Stimulated activated CD8-positive, alpha-beta memory T cell treated with anti-CD3 and anti-CD28 coated beads, Interleukin-7, amount 100 ng/mL, for 4 hours (primary cell): Measurements from ENCODE around the gene RDX.

Experiments
- DNase-seq, 2 donors: peaks; one replicate each; pipeline ENCODE4 v3.0.0-alpha.2; 2020; ENCODE audit warnings: low read depth in 2 of 2

Gene RDX

GRCh38 chr11:110172468-110173065, 123.8 kb downstream of the RDX start:
- no peak for DNase-seq

DNA sequence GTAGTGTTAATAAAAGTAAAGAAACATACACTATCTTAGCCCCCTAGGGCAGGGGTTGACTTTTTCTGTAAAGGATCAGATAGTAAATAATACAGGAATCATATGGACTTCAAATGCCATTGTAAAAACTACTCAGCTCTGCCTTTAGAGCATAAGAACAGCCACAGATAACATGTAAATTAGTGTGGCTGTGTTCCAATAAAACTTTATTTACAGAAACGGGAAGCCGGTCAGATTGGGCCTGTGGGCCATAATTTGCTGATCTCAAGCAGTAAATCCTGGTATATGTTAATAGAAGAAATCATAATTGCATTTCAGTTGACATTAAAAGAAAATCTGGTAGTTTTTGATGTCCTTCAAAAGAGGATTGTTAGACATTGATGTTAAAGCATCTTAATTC, 126.7 kb downstream of the RDX start:
- no peak for DNase-seq

DNA sequence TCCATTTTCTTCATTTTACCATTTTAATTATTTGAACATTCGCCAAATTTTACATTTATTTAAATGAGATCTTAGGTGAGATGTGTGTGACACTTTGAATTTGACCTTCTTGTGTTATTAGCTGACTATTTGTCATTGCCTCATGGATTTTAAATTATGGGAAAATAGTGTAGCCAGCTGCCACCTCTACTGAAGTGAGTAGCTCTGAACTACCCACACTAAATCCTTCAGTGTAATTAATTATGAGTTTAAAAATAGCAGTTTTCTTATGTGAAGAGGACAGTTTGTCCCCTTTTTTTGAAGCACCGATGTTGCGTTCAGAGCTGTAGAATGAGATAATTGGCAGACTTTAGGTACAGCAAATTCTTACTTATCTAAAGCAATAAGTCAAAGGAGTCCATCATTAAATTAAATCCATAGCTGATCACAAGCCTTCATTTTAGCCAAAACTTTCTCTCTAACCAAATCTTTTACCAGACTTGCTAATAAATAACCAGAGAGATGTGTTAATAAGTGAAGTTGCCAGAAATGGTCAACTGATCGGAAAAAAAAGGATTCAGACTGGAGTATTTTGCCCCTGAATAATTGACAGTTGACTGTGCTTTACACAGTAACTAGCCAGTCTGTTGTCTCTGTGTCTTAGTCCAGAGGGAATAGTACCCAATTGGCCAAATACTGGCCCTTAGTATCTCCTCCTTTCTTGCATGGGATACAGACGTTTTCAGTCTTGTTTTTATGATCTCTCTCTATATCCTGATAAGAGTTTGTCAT, 128.2 kb downstream of the RDX start:
- no peak for DNase-seq

- DNase-seq = no peak
These were observed 131.1 kb downstream of the RDX start for GRCh38 chr11:110165039-110165925.

- no peak for DNase-seq
These were observed 134.2 kb downstream of the RDX start for GRCh38 chr11:110162216-110162615.

DNA sequence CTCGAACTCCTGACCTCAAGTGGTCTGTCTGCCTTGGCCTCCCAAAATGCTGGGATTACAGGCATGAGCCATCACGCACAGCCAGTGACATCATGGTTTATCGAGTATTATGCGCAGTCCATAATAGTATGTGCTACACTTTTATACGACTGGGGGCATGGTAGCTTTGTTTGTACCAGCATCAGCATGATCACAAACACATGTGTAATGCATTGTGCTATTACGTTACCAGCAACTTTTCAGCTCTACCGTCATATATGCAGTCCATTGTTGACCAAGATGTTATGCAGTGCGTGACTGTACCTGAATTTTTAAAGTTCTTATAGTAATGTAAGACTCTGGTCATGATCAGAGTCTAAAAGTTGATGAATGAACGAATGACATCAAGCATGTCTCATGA, 135.4 kb downstream of the RDX start:
- no peak for DNase-seq

DNA sequence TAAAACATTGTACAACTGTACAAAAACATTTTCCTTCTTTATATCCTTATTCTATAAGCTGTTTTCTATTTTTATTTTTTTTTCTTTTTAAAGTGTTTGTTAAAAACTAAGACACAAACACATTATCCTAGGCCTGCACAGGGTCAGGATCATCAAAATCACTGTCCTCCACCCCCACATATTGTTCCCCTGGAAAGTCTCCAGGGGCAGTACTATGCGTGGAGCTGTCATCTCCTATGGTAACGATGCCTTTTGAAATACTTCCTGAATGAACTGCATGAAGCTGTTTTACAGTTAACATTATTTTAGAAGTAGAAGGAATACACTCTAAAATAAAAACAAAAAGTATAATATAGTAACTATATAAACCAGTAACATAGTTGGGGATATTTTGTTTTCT, 136.0 kb downstream of the RDX start:
- DNase-seq = no peak

GRCh38 chr11:110160016-110160415, 136.4 kb downstream of the RDX start:
- DNase-seq = no peak

DNA sequence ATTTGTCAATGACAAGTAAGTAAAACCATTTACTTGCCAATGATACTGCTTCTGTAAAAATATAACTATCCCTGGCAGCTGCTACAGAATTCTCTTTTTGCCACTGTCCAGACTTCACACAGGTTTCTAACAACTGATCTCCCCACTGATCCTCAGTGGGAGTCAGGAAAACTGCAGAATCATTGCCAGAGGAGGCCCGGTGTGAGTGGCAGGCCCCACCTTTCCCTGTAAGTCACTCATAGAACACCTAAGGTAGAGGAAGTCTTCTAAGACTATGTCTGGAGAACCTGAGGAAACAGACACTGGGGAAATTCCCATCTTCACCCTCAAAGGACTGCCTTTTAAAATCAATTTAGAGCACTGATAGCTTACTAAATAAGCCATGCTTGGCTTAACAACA, 136.9 kb downstream of the RDX start:
- DNase-seq = no peak

GRCh38 chr11:110158317-110159200, 137.9 kb downstream of the RDX start:
- no peak for DNase-seq

- DNase-seq = no peak
These were observed 139.9 kb downstream of the RDX start for GRCh38 chr11:110156503-110156902.

GRCh38 chr11:110153474-110153873, 142.9 kb downstream of the RDX start:
- no peak for DNase-seq

DNA sequence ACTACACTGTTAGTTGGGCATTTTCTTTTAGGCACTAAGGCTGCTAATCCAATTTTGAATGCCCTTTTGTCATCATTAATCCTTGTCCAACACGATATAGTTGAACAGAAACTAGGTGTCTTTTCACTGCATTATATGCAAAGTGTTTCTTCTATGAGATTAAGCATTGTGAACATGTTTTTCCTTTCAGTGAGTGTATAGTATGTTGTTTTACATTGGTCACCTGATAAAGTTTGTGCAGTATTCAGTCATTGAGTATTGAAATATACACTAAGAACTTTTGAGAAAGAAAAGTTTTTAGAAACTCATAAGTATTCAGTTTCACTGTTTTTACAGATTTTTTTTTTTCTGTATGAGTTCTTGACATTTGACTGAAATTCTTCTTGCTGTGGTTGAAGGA, 144.2 kb downstream of the RDX start:
- DNase-seq = no peak

- no peak for DNase-seq
These were observed 147.4 kb downstream of the RDX start for GRCh38 chr11:110148775-110149744.

DNA sequence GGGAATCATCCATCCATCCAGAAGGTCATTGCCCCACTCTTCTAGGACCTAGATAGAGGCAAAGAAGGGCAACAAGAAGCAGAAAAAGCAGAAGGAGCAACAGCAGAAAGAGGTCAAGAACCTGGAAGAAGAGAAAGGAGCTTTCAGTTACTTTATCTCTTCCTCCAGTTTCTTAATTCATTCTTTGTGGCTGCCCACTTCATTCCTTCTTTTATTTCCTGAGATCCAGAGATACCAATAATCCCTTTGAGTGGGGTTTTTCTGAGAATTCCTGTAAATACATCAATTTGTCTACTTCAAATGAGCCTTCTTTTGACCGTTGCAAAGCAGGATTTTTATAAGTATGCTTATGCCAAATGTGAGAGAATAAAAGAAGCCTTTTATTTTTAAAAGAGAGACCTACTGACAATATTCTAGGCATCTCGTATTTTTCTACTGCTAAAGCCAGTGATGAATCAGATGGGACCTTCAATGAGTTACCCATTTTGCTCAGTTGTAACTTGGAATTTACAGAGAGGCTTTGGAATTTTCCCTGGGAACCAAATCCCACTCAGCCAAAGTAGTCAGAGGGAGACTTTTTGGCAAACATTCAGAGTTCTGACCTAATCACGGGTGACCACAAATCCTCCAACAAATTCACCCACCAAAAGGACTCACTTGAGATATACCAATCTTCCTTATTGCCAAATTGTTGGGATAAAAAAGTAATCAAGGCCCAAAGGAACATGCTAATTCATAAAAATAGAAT, 148.3 kb downstream of the RDX start:
- no peak for DNase-seq

GRCh38 chr11:110141812-110142211, 154.6 kb downstream of the RDX start:
- DNase-seq = no peak

DNA sequence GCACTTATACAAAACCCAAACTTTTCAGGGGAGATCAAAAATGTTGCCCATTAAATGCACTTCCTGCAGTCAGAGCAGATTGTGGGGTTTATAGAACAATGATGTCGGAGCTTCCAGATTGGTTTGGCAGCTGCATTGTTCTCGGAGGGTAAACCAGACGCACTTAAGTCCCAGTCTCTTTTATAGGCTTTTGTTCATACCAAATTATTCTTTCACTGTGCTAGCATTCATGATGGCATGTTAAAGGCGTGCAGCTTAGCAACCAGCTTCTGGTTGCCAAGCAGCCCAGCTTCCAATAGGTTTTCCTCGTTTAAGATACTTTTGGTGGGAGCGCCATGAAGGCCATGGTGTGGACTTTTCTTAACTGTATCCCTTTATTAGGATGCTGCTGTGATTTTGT, 162.3 kb downstream of the RDX start:
- DNase-seq = no peak

DNA sequence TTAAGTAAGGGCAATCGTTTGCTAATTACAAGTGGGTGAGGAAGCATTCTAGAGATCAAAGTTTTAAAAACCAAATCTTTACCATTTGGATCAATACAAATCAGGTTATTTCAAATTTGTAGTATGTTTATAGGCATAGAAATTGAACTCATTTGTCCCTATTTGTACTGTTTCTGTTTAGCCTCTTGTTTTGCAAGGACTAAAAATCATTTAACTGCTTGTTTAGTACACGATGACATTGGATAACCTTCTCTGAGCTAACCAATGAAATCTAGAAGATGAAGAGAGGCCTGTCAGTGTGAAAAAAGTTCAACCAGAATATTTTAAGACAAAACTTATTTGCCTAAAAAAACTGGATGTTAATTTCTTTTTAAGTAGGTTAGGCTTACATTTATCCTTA, 163.3 kb downstream of the RDX start:
- DNase-seq = no peak

GRCh38 chr11:110131386-110132123, 164.9 kb downstream of the RDX start:
- no peak for DNase-seq
